Mucosa of gallbladder (tissue), 1 donor: ENCODE results near the gene CTSZ. TPM values are rescaled to one million over a fixed set of nuclear protein-coding genes. Genes with fewer than 3 reads are reported as not detected.
"Not testable (repeated sequence)": the region's sequence is repeated elsewhere in the genome, so short reads cannot be mapped to it uniquely, and the experiment has no call there.

Source experiments
- DNase-seq: peaks from one replicate; pipeline ENCODE4 v3.0.0-alpha.2; 2020; ENCODE audit warnings: low spot score
- total RNA-seq: library from RNA; stranded (reverse); gene quantifications from one replicate; pipeline ENCODE4 v1.2.1, GENCODE V29; 2021
- donor health status: DM: no; HTN: no; CAD: no.

CTSZ gene
- total RNA-seq, 1 donor from 2014 or later, result 101 TPM

- DNase-seq, result no peak
Measured at GRCh38 chr20:59013031-59013951, 6.2 kb upstream of the CTSZ start.

- DNase-seq, result not testable (repeated sequence)
Measured at GRCh38 chr20:59011874-59012157, 4.8 kb upstream of the CTSZ start.

GRCh38 chr20:59010995-59011873 lies 4.2 kb upstream of the CTSZ start:
- DNase-seq, result no peak

GRCh38 chr20:59010321-59010994 lies 3.4 kb upstream of the CTSZ start:
- no peak for DNase-seq

- no peak for DNase-seq
Measured at GRCh38 chr20:59008715-59009336, 1.8 kb upstream of the CTSZ start.

- DNase-seq, result peak; percentile 48
Measured at GRCh38 chr20:59007665-59008511, 834 bp upstream of the CTSZ start.

GRCh38 chr20:59006167-59006863 lies 739 bp downstream of the CTSZ start:
- DNase-seq, result no peak

- no peak for DNase-seq
Measured at GRCh38 chr20:59005523-59006166, 1.4 kb downstream of the CTSZ start.

- peak; percentile 54 for DNase-seq
Measured at GRCh38 chr20:59004763-59005522, 2.1 kb downstream of the CTSZ start.

- no peak for DNase-seq
Measured at GRCh38 chr20:59004493-59004762, 2.6 kb downstream of the CTSZ start.

GRCh38 chr20:59003836-59004492 lies 3.1 kb downstream of the CTSZ start:
- no peak for DNase-seq

- no peak for DNase-seq
Measured at GRCh38 chr20:59002874-59003399, 4.1 kb downstream of the CTSZ start.

- DNase-seq, result no peak
Measured at GRCh38 chr20:59002388-59002787, 4.7 kb downstream of the CTSZ start.

GRCh38 chr20:59001449-59002171 lies 5.4 kb downstream of the CTSZ start:
- no peak for DNase-seq

GRCh38 chr20:59001068-59001448 lies 6.0 kb downstream of the CTSZ start:
- no peak for DNase-seq

GRCh38 chr20:59000326-59000725 lies 6.7 kb downstream of the CTSZ start:
- no peak for DNase-seq

- DNase-seq, result no peak
Measured at GRCh38 chr20:58998656-58999055, 8.4 kb downstream of the CTSZ start.
